MG63 (cell line): Measurements from ENCODE around the gene EIF6. TPM values are rescaled to one million over a fixed set of nuclear protein-coding genes. Genes with fewer than 3 reads are reported as not detected.

Experiments
- DNase-seq: peaks from one replicate; pipeline ENCODE4 v3.0.0-alpha.2; 2020
- H3K27me3 ChIP-seq: fragments of 250-450 bp; sonication (Bioruptor Pico); 2 replicates; pipeline ENCODE4 v1.5.1; 2020; ENCODE audit warnings: mild to moderate bottlenecking, moderate library complexity
- H3K36me3 ChIP-seq: fragments of 250-450 bp; sonication (Bioruptor Pico); 2 replicates; pipeline ENCODE4 v1.5.1; 2020; ENCODE audit warnings: mild to moderate bottlenecking, moderate library complexity
- H3K4me3 ChIP-seq: fragments of 250-450 bp; sonication (Bioruptor Pico); 2 replicates; pipeline ENCODE4 v1.5.1; 2020; ENCODE audit warnings: mild to moderate bottlenecking, moderate library complexity
- H3K9me3 ChIP-seq: fragments of 250-450 bp; sonication (Bioruptor Pico); 2 replicates; pipeline ENCODE4 v1.5.1; 2020; ENCODE audit warnings: mild to moderate bottlenecking, moderate library complexity
- total RNA-seq: library from RNA; depleted of rRNA; stranded (reverse); fragments of >200 nt; shearing (Covaris generic); gene quantifications from 2 replicates; pipeline ENCODE4 v1.2.3, GENCODE V29; 2014; ENCODE audit warnings: low replicate concordance; rRNA removed

The EIF6 gene
- total RNA-seq, result 211 and 491 TPM in 2 replicates

DNA sequence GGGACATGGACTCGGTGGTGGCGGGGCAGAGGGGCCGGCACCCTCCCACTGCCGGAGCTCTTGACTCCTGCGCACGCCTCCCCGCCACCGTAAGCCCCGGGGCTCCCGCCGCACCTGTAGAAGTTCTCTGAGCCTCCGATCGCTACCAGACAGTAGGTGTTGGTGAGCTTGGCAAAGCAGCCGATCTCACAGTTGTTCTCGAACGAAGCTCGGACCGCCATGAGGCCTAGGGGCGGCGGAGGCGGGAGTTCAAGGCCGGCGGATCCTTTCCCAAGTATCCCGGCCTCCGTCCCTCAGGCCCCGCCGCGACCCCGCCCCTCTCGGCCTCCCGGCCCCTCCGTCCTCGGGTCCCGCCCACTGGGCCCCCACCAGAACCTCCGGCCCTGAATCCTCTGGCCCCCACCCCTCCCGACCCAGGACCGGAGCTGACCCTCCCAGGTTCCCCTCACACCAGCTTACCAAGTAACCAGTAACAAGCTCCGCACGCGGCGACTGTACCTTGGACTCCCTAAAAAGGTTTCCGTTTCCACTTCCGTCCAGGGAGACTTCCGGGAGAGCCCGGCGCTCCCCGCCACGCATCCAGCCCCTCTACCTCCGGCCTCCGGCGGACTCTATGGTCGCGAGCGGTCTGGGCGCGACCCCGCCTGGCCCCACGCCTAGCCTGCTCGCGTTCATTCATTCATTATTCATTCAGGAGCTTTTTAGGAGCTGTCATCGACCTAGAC lies at the start of gene EIF6:
TSS of gene EIF6 (minus strand) at position 506 of the 725 bp plus-strand sequence. CDS start at position 221, 285 bp downstream.
- Histone ChIP-seq H3K9me3 (no peaks in the 10 kb centered on the region), H3K27me3 (no peaks in the 10 kb centered on the region)
- peak; percentile 95 for DNase-seq

GRCh38 chr20:35333606-35334005 lies 49.0 kb upstream of the EIF6 start:
- Histone ChIP-seq H3K4me3 (no peak overlapping the region), H3K27me3 (no peaks in the 10 kb centered on the region), H3K36me3 (peaks cover 28% of the 10 kb centered on the region), H3K9me3 (no peaks in the 10 kb centered on the region)
- DNase-seq, result no peak

More for the DNA sequence above, at the start of gene EIF6:
- Histone ChIP-seq H3K4me3 (peak within 1 kb of the TSS; percentile 81), H3K36me3 (peaks cover 51% of the 10 kb centered on the region)

GRCh38 chr20:35332540-35333200 lies 48.1 kb upstream of the EIF6 start:
- no peaks in the 10 kb centered on the region for H3K9me3 ChIP-seq
- peaks cover 27% of the 10 kb centered on the region for H3K36me3 ChIP-seq
- no peak overlapping the region for H3K4me3 ChIP-seq
- no peak for DNase-seq
- no peaks in the 10 kb centered on the region for H3K27me3 ChIP-seq

GRCh38 chr20:35329435-35330139 lies 45.0 kb upstream of the EIF6 start:
- no peak overlapping the region for H3K4me3 ChIP-seq
- peak; percentile 75 for DNase-seq

GRCh38 chr20:35328689-35329088 lies 44.1 kb upstream of the EIF6 start:
- Histone ChIP-seq H3K27me3 (no peaks in the 10 kb centered on the region), H3K4me3 (no peak overlapping the region), H3K9me3 (0 out of 2 replicates have a peak, but pooled peaks cover 2% of the 10 kb centered on the region), H3K36me3 (peaks cover 46% of the 10 kb centered on the region)
- DNase-seq, result no peak

More at GRCh38 chr20:35329435-35330139, 45.0 kb upstream of the EIF6 start:
- H3K36me3 ChIP-seq, result peaks cover 37% of the 10 kb centered on the region
- H3K27me3 ChIP-seq, result no peaks in the 10 kb centered on the region
- H3K9me3 ChIP-seq, result no peaks in the 10 kb centered on the region

GRCh38 chr20:35328095-35328685 lies 43.6 kb upstream of the EIF6 start:
- H3K36me3 ChIP-seq, result peaks cover 50% of the 10 kb centered on the region

GRCh38 chr20:35327074-35327976 lies 42.8 kb upstream of the EIF6 start:
- DNase-seq, result no peak
- Histone ChIP-seq H3K27me3 (no peaks in the 10 kb centered on the region), H3K36me3 (peaks cover 56% of the 10 kb centered on the region), H3K4me3 (no peak overlapping the region), H3K9me3 (0 out of 2 replicates have a peak, but pooled peaks cover 2% of the 10 kb centered on the region)

More at GRCh38 chr20:35328095-35328685, 43.6 kb upstream of the EIF6 start:
- Histone ChIP-seq H3K4me3 (no peak overlapping the region), H3K27me3 (no peaks in the 10 kb centered on the region), H3K9me3 (0 out of 2 replicates have a peak, but pooled peaks cover 2% of the 10 kb centered on the region)
- DNase-seq, result no peak

DNA sequence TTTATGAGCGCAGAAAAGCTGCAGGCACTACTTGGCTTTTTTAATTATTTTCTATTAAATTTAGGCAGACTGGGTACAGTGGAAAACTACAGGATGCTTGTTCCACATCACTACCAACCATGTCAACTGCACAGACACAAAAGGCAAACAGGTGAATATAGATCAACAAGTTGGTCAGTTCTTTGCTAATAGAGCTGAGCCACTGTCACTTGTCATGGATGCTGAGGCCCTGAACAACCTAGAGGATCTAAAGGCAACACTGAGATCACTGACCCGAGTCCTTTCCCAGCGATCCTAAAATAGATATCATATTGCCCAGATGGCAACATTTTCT lies 42.1 kb upstream of the EIF6 start:
- H3K9me3 ChIP-seq, result 0 out of 2 replicates have a peak, but pooled peaks cover 2% of the 10 kb centered on the region
- no peak overlapping the region for H3K4me3 ChIP-seq
- no peaks in the 10 kb centered on the region for H3K27me3 ChIP-seq
- no peak for DNase-seq
- peaks cover 59% of the 10 kb centered on the region for H3K36me3 ChIP-seq

DNA sequence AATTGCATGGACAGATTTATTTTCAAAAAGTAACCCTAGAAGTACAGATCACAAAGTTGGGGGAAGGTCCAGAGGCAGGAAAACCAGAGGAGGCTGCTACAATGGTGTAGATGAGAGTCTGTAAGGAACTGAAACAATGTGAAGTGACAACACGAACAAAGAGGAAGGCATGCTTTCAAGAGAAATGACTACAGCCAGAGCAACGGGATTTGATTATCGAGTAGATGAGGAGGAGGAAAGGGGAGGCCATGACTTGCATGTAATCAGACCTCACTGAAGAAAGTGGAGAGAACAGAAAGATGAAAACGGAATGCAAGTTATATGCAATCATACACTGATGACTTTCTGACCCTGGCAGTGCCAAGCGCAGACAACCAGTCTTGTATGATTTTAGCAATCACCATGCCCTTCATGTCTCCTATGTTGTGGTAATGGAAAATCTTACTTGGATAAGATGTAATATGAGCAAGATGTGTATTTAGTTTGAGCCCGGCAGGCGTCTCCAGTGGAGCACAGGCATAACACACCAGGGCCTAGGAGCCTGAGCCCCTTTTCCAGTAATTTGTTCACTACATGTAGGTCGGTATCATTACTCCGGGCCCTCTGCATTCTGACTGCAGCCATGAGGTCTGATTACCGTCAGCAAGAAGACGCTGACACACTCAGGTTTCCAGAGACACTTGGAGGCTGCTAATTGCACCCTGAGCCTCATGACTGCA lies 41.6 kb upstream of the EIF6 start:
- H3K27me3 ChIP-seq, result no peaks in the 10 kb centered on the region
- H3K36me3 ChIP-seq, result peaks cover 65% of the 10 kb centered on the region
- no peak overlapping the region for H3K4me3 ChIP-seq
- 0 out of 2 replicates have a peak, but pooled peaks cover 2% of the 10 kb centered on the region for H3K9me3 ChIP-seq
- DNase-seq, result no peak

- no peak overlapping the region for H3K4me3 ChIP-seq
- peaks cover 66% of the 10 kb centered on the region for H3K36me3 ChIP-seq
- 0 out of 2 replicates have a peak, but pooled peaks cover 2% of the 10 kb centered on the region for H3K9me3 ChIP-seq
- no peaks in the 10 kb centered on the region for H3K27me3 ChIP-seq
- no peak for DNase-seq
These were observed 40.8 kb upstream of the EIF6 start for GRCh38 chr20:35325401-35325800.

DNA sequence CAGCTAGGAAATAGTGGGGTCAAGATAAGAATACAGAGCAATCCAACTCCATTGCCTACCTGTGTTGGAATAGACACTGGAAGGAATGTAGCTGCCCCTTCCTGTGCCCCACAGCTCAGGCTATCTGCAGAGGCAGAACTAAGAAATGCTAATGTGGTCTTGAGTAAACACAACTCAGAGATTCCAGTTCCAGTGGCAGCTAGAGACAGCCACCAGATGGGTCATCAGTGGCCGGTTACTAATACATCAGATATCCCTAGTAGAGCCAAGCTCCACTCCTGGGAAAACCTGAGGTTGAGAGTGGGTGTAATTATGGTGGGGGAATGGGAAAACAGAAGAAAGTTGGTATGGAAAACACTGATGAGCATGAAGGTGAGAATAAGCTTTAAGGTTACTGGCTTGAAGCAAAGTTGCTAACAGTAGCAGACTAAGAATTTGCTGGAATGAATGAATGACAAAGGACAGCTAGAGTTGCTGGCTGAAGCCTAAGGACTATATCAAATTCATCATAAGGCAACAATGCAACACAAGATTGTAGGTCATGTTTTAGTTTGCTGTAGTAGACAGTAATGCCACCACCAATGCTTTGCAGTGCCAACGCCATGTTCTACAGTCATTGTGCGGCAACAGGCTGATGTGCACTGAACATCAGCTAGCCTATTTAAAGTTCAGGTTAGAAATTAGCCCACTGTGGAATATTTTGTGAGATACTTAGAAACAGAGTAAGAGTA lies 36.0 kb upstream of the EIF6 start:
- peaks cover 60% of the 10 kb centered on the region for H3K36me3 ChIP-seq
- H3K4me3 ChIP-seq, result no peak overlapping the region
- H3K9me3 ChIP-seq, result 0 out of 2 replicates have a peak, but pooled peaks cover 2% of the 10 kb centered on the region
- no peaks in the 10 kb centered on the region for H3K27me3 ChIP-seq
- no peak for DNase-seq

- no peaks in the 10 kb centered on the region for H3K27me3 ChIP-seq
- no peak overlapping the region for H3K4me3 ChIP-seq
- 0 out of 2 replicates have a peak, but pooled peaks cover 2% of the 10 kb centered on the region for H3K9me3 ChIP-seq
- peaks cover 56% of the 10 kb centered on the region for H3K36me3 ChIP-seq
- DNase-seq, result no peak
These were observed 35.3 kb upstream of the EIF6 start for GRCh38 chr20:35319871-35320197.

GRCh38 chr20:35319192-35319870 lies 34.8 kb upstream of the EIF6 start:
- peaks cover 54% of the 10 kb centered on the region for H3K36me3 ChIP-seq
- H3K27me3 ChIP-seq, result no peaks in the 10 kb centered on the region
- no peak overlapping the region for H3K4me3 ChIP-seq
- peak; percentile 59 for DNase-seq
- H3K9me3 ChIP-seq, result no peaks in the 10 kb centered on the region

DNA sequence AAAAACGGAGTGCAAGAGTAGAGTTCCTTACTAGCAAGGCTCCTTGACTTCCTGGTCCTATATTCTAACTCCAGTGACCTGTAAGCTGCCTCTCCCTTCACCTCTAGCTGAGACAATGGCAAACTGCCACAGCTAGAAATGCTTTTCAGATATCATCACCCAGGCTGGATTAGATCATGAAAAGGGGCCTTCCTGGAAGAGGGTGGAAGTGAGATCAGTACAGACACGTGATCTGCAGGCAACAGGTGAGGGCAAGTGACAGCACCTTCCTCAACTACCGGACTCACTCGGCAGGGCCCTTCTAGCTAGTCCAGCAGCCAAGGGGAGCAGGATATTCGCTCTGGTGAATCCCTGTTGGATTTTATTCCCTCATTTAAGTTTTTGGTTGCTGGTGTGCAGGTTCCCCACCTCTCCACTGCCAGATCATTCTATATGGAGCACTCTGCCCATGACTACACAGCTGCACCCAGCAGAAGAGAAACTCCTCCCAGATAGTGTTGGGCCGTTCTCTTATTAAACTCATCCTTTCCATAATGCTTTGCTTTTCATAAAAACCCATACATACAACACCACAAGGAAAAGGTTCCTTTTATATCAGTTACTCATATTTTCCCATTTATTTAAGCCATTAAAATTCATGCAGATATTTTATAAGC lies 34.1 kb upstream of the EIF6 start:
- H3K4me3 ChIP-seq, result no peak overlapping the region
- no peaks in the 10 kb centered on the region for H3K9me3 ChIP-seq
- H3K27me3 ChIP-seq, result no peaks in the 10 kb centered on the region
- peak; percentile 75 for DNase-seq
- peaks cover 54% of the 10 kb centered on the region for H3K36me3 ChIP-seq
